ENCODE data around the gene RPN2. TPM values are rescaled to one million over a fixed set of nuclear protein-coding genes. Genes with fewer than 3 reads are reported as not detected.

Gene RPN2
- total RNA-seq, 2 experiments from 2014 or later: 110 to 138 TPM

DNA sequence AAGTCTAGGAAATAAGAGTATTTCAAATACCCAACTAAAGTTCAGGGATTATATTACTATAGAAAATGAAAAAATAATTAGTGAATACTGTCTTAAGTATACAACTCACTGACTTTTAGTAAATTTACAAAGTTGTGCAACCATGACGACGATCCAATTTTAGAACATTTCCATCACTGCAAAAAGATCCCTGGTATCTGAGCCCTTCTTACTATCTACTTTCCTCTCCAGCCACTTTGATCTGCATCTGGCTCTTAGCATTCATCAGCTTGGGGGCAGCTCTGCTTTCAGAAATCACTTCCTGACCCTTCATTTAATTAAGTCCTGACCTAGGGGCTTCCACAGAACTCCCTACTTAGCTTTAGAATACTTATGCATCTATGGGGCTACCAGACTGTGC lies 45.2 kb upstream of the RPN2 start:
- no peak for DNase-seq (ENCODE audit: low spot score)
- Histone ChIP-seq H3K27ac (ENCODE audit: low read depth, low read length, poor library complexity, severe bottlenecking) (no peak overlapping the region), H4K20me1 (ENCODE audit: insufficient read depth, low read length) (no peaks in the 10 kb centered on the region), H3K4me2 (ENCODE audit: low read length) (no peak overlapping the region), H3K4me1 (ENCODE audit: insufficient read depth, low read length, poor library complexity, severe bottlenecking) (no peaks in the 10 kb centered on the region), H3K4me3 (ENCODE audit: low read depth, low read length, poor library complexity, severe bottlenecking) (no peak overlapping the region), H3K9me3 (ENCODE audit: low read length) (no peaks in the 10 kb centered on the region), H3K36me3 (ENCODE audit: insufficient read depth, low read length) (no peaks in the 10 kb centered on the region), H2AFZ (ENCODE audit: low read length) (no peak overlapping the region), H3K79me2 (ENCODE audit: insufficient read depth, low read depth, low read length) (no peaks in the 10 kb centered on the region), H3K9me2 (ENCODE audit: insufficient read depth, low read length) (no peaks in the 10 kb centered on the region)
- CTCF ChIA-PET (ENCODE audit: unreplicated experiment): no interaction called here
- no TSS peak for BruUV-seq (replicated peaks)
- POLR2A ChIA-PET: interaction anchor here (0.7 kb wide), 2 partner anchors 13 to 662 kb away, joined by 3 read pairs; no protein-coding TSS in a partner anchor
- TF ChIP-seq, protein P1, sequence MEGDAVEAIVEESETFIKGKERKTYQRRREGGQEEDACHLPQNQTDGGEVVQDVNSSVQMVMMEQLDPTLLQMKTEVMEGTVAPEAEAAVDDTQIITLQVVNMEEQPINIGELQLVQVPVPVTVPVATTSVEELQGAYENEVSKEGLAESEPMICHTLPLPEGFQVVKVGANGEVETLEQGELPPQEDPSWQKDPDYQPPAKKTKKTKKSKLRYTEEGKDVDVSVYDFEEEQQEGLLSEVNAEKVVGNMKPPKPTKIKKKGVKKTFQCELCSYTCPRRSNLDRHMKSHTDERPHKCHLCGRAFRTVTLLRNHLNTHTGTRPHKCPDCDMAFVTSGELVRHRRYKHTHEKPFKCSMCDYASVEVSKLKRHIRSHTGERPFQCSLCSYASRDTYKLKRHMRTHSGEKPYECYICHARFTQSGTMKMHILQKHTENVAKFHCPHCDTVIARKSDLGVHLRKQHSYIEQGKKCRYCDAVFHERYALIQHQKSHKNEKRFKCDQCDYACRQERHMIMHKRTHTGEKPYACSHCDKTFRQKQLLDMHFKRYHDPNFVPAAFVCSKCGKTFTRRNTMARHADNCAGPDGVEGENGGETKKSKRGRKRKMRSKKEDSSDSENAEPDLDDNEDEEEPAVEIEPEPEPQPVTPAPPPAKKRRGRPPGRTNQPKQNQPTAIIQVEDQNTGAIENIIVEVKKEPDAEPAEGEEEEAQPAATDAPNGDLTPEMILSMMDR (conservative IDR thresholded peaks at IDR 0.05; ENCODE audit: low read length): no peak
- no peak for TF ChIP-seq EZH2phosphoT487 (IDR thresholded peaks at IDR 0.05; ENCODE audit: borderline replicate concordance, low read depth, low read length)
- intact Hi-C loops (cut with micrococcal nuclease; ENCODE audit: unreplicated experiment): no loop called here

GRCh38 chr20:37137547-37137946 lies 41.6 kb upstream of the RPN2 start:
- TF ChIP-seq, protein P1 (conservative IDR thresholded peaks at IDR 0.05; ENCODE audit: low read length): no peak
- no peak for TF ChIP-seq EZH2phosphoT487 (IDR thresholded peaks at IDR 0.05; ENCODE audit: borderline replicate concordance, low read depth, low read length)
- no peaks in the 10 kb centered on the region for H3K79me2 ChIP-seq (ENCODE audit: insufficient read depth, low read depth, low read length)
- POLR2A ChIA-PET: interaction anchor here (1.1 kb wide), 1 partner anchor 42 kb away, joined by 3 read pairs; the partner anchor contains the start of gene RBL1
- no peaks in the 10 kb centered on the region for H3K36me3 ChIP-seq (ENCODE audit: insufficient read depth, low read length)
- no peak overlapping the region for H3K4me2 ChIP-seq (ENCODE audit: low read length)
- no peaks in the 10 kb centered on the region for H3K9me2 ChIP-seq (ENCODE audit: insufficient read depth, low read length)
- H3K27ac ChIP-seq (ENCODE audit: low read depth, low read length, poor library complexity, severe bottlenecking): no peak overlapping the region
- no peak overlapping the region for H2AFZ ChIP-seq (ENCODE audit: low read length)
- no TSS peak for BruUV-seq (replicated peaks)
- H3K4me3 ChIP-seq (ENCODE audit: low read depth, low read length, poor library complexity, severe bottlenecking): no peak overlapping the region
- intact Hi-C loops (cut with micrococcal nuclease; ENCODE audit: unreplicated experiment): no loop called here
- CTCF ChIA-PET (ENCODE audit: unreplicated experiment): no interaction called here
- no peak for DNase-seq (ENCODE audit: low spot score)
- H3K4me1 ChIP-seq (ENCODE audit: insufficient read depth, low read length, poor library complexity, severe bottlenecking): no peaks in the 10 kb centered on the region
- H3K9me3 ChIP-seq (ENCODE audit: low read length): no peaks in the 10 kb centered on the region
- H4K20me1 ChIP-seq (ENCODE audit: insufficient read depth, low read length): no peaks in the 10 kb centered on the region

DNA sequence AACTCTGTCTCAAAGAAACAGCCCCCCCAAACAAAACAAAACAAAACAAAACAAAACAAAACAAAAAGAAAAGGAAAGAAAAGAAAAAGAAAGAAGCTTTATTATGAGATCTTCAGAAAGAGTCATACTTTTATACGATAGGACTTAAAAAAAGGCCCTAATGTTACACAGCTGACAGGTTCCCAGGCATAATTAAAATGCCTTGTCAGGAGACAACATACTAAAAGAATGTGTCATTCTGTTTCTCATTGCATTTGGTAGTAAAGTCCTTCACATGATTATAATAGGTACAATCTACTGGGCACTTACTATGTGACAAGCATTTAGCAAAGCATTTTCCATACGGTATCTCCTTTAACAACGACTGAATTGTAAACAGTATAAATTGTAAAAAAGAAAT lies 36.4 kb upstream of the RPN2 start:
- no peak overlapping the region for H2AFZ ChIP-seq (ENCODE audit: low read length)
- H3K4me3 ChIP-seq (ENCODE audit: low read depth, low read length, poor library complexity, severe bottlenecking): no peak overlapping the region
- intact Hi-C loops (cut with micrococcal nuclease; ENCODE audit: unreplicated experiment): no loop called here
- H4K20me1 ChIP-seq (ENCODE audit: insufficient read depth, low read length): no peaks in the 10 kb centered on the region
- POLR2A ChIA-PET: no interaction called here
- DNase-seq (ENCODE audit: low spot score): no peak
- H3K36me3 ChIP-seq (ENCODE audit: insufficient read depth, low read length): no peaks in the 10 kb centered on the region
- CTCF ChIA-PET (ENCODE audit: unreplicated experiment): no interaction called here
- no peaks in the 10 kb centered on the region for H3K9me2 ChIP-seq (ENCODE audit: insufficient read depth, low read length)
- TF ChIP-seq, protein P1 (conservative IDR thresholded peaks at IDR 0.05; ENCODE audit: low read length): no peak
- no peak for TF ChIP-seq EZH2phosphoT487 (IDR thresholded peaks at IDR 0.05; ENCODE audit: borderline replicate concordance, low read depth, low read length)
- no peaks in the 10 kb centered on the region for H3K9me3 ChIP-seq (ENCODE audit: low read length)
- H3K79me2 ChIP-seq (ENCODE audit: insufficient read depth, low read depth, low read length): no peaks in the 10 kb centered on the region
- H3K4me2 ChIP-seq (ENCODE audit: low read length): no peak overlapping the region
- H3K4me1 ChIP-seq (ENCODE audit: insufficient read depth, low read length, poor library complexity, severe bottlenecking): no peaks in the 10 kb centered on the region
- no peak overlapping the region for H3K27ac ChIP-seq (ENCODE audit: low read depth, low read length, poor library complexity, severe bottlenecking)
- no TSS peak for BruUV-seq (replicated peaks)
